MCF 10A (cell line): ENCODE data around the gene SUPT4H1. TPM values are rescaled to one million over a fixed set of nuclear protein-coding genes. Genes with fewer than 3 reads are reported as not detected.

Experiments
- BruUV-seq: library from RNA; stranded (reverse); fragments of 400-500 nt; replicated peaks from 2 replicates; lab custom pipeline; 2021; lab: Mats Ljungman, UMichigan
- CTCF ChIA-PET: fragments of 300-600 bp; sonication (Branson Sonifier 250); formaldehyde crosslinking; extraction: SDS; loops from one replicate; lab custom pipeline; 2021; ENCODE audit warnings: antibody characterized with exemption, inconsistent platforms; lab: Yijun Ruan, JAX
- POLR2A ChIA-PET: fragments of 300-600, 350-650 bp; sonication (Branson Sonifier 250); formaldehyde crosslinking; extraction: SDS; loops from one replicate; lab custom pipeline; 2020; ENCODE audit warnings: antibody characterized with exemption, inconsistent platforms; lab: Yijun Ruan, JAX
- DNase-seq: peaks from one replicate; pipeline ENCODE4 v3.0.0-alpha.2; 2018; ENCODE audit not compliant: unreplicated experiment
- H3K27ac Mint-ChIP-seq: one replicate; pipeline ENCODE4 v1.8.0; 2022; ENCODE audit warnings: mild to moderate bottlenecking, low read depth, mixed read lengths; ENCODE audit not compliant: unreplicated experiment
- H3K27me3 Mint-ChIP-seq: one replicate; pipeline ENCODE4 v1.8.0; 2022; ENCODE audit warnings: mixed read lengths; ENCODE audit not compliant: insufficient read depth, unreplicated experiment
- H3K36me3 Mint-ChIP-seq: one replicate; pipeline ENCODE4 v1.8.0; 2022; ENCODE audit warnings: mild to moderate bottlenecking, moderate library complexity, mixed read lengths; ENCODE audit not compliant: insufficient read depth, unreplicated experiment
- H3K4me1 Mint-ChIP-seq: one replicate; pipeline ENCODE4 v1.8.0; 2022; ENCODE audit warnings: mixed read lengths; ENCODE audit not compliant: insufficient read depth, unreplicated experiment
- H3K4me3 Mint-ChIP-seq: one replicate; pipeline ENCODE4 v1.8.0; 2022; ENCODE audit warnings: mild to moderate bottlenecking, moderate library complexity, mixed read lengths; ENCODE audit not compliant: unreplicated experiment
- H3K9me3 Mint-ChIP-seq: one replicate; pipeline ENCODE4 v1.8.0; 2022; ENCODE audit warnings: mixed read lengths; ENCODE audit not compliant: unreplicated experiment
- intact Hi-C: fragments of 100-400 bp; cut with micrococcal nuclease; formaldehyde crosslinking; loops from 2 replicates; pipeline ENCODE4 v1.14.1; 2022
- total RNA-seq: library from RNA; stranded (reverse); gene quantifications from 2 replicates; pipeline ENCODE4 v1.2.3, GENCODE V29; 2022
- TF ChIP-seq, protein P1 (sequence below): fragments of 200-600 bp; IDR thresholded peaks from one replicate; pipeline ENCODE4 v1.8.0; 2022; ENCODE audit warnings: antibody characterized with exemption, mild to moderate bottlenecking; ENCODE audit not compliant: unreplicated experiment

SUPT4H1 gene
- total RNA-seq, 1 experiment from 2014 or later = 63.4 TPM

DNA sequence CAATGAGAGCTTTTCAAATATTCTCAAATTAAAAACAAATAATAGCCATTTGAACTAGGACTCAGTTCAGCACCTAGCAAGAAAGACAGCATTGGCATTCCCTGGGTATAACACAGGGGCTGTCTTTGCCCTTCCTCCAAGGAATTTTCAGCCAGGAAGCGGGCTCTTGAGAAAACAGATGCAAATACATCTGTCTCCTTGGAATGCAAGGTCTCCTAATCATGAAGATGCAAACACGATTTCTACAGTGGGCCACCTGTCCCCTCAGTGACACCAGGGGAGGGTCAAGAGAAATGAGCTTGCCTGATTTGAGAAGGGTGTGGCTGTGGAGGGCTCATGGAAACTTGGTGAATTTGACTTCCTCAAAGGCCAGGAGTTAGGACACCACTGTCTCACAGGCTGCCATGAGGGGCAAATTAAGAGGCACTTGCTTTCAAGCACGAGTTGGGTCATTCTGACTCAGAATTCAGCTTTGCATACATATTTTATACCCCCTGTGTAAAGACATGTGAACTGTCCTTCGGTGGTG lies 24.5 kb upstream of the SUPT4H1 start:
- Mint-ChIP-seq H3K27ac (no peak overlapping the region), H3K36me3 (no peaks in the 10 kb centered on the region), H3K27me3 (no peaks in the 10 kb centered on the region), H3K9me3 (no peaks in the 10 kb centered on the region), H3K4me3 (no peak overlapping the region), H3K4me1 (no peaks in the 10 kb centered on the region)
- TF ChIP-seq, protein P1, sequence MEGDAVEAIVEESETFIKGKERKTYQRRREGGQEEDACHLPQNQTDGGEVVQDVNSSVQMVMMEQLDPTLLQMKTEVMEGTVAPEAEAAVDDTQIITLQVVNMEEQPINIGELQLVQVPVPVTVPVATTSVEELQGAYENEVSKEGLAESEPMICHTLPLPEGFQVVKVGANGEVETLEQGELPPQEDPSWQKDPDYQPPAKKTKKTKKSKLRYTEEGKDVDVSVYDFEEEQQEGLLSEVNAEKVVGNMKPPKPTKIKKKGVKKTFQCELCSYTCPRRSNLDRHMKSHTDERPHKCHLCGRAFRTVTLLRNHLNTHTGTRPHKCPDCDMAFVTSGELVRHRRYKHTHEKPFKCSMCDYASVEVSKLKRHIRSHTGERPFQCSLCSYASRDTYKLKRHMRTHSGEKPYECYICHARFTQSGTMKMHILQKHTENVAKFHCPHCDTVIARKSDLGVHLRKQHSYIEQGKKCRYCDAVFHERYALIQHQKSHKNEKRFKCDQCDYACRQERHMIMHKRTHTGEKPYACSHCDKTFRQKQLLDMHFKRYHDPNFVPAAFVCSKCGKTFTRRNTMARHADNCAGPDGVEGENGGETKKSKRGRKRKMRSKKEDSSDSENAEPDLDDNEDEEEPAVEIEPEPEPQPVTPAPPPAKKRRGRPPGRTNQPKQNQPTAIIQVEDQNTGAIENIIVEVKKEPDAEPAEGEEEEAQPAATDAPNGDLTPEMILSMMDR = no peak
- intact Hi-C loops = no loop called here
- POLR2A ChIA-PET = interaction anchor here (0.7 to 1.0 kb wide), 3 partner anchors 35 to 256 kb away, joined by 3 read pairs; no protein-coding TSS in a partner anchor
- CTCF ChIA-PET = interaction anchor here (0.7 kb wide), 1 partner anchor 262 kb away, joined by 4 read pairs; no protein-coding TSS in a partner anchor
- no peak for DNase-seq
- no TSS peak for BruUV-seq

DNA sequence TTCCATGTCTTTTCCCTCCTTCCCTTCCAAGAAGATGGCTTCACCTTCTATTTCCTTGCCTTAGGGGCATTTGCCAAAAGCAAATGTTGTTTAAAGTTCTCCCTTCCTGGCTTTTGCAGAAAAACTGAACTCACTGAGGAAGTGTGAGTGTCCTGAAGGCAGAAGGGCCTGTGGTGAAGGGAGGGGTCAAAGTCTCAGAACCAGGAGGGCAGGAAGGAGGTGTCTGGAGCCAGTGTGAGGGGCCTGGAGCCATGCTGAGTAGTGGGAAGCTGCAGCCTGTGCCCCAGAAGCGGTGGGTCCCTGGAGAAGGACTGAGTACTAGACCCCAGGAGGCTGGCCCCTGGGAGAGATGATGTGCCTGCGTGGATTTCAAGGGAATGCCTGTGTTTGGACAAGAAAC lies 23.8 kb upstream of the SUPT4H1 start:
- Mint-ChIP-seq H3K4me1 (no peaks in the 10 kb centered on the region), H3K36me3 (no peaks in the 10 kb centered on the region), H3K4me3 (no peak overlapping the region), H3K9me3 (no peaks in the 10 kb centered on the region), H3K27ac (no peak overlapping the region), H3K27me3 (no peaks in the 10 kb centered on the region)
- no peak for DNase-seq
- no TSS peak for BruUV-seq
- intact Hi-C loops = no loop called here
- ChIA-PET CTCF (no interaction called here), POLR2A (interaction anchor here (0.7 to 1.0 kb wide), 3 partner anchors 36 to 255 kb away, joined by 3 read pairs; no protein-coding TSS in a partner anchor)
- TF ChIP-seq, protein P1 = no peak

DNA sequence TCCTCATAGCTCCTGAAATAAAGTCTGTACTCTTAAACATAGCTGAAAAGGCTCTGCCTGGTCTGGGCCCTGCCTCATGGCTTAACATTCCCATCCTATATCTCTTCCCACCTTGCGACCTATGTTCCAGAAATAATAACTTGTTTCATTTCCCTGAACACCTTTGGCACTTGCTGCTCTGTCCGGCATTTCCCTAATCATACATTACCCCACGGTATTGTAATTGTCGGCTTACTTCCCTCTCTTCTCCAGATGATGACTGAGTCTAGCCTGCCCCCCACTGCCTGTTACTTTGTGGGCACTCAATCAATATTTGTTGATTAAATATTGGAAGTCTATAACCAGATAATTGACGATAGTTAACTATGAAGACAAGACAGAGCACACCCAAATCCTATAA lies 23.3 kb upstream of the SUPT4H1 start:
- CTCF ChIA-PET = interaction anchor here (0.6 to 1.3 kb wide), 2 partner anchors 22 to 659 kb away, joined by 4 to 6 read pairs; no protein-coding TSS in a partner anchor
- DNase-seq = no peak
- Mint-ChIP-seq H3K4me1 (no peaks in the 10 kb centered on the region), H3K36me3 (no peaks in the 10 kb centered on the region), H3K4me3 (no peak overlapping the region), H3K27me3 (no peaks in the 10 kb centered on the region), H3K27ac (no peak overlapping the region), H3K9me3 (no peaks in the 10 kb centered on the region)
- intact Hi-C loops = no loop called here
- BruUV-seq = no TSS peak
- POLR2A ChIA-PET = interaction anchor here (1.0 kb wide), 1 partner anchor 13 kb away, joined by 3 read pairs; no protein-coding TSS in a partner anchor
- TF ChIP-seq, protein P1 = no peak

DNA sequence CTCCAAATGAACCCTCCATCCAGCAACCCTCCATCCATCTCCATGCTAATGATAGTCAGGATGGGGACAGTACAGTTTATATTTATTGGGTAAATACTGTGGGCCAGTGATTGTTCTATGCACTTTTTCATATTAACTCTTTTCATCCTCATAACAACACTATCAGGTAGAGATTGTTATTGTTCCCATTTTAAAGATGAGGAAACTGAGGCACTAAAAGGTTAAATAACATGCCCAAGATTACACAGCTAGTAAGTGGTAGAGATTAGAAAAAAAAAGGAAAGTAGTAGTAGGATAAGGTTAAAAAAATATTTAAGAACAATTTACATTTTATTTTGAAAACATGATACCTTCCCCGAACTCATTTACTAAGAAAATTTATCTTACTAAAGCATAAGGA lies 21.9 kb upstream of the SUPT4H1 start:
- BruUV-seq = no TSS peak
- ChIA-PET CTCF (interaction anchor here (0.6 kb wide), 1 partner anchor 516 kb away, joined by 3 read pairs; no protein-coding TSS in a partner anchor), POLR2A (no interaction called here)
- Mint-ChIP-seq H3K4me1 (peaks cover 5% of the 10 kb centered on the region), H3K9me3 (no peaks in the 10 kb centered on the region), H3K27ac (no peak overlapping the region), H3K27me3 (no peaks in the 10 kb centered on the region), H3K4me3 (no peak overlapping the region), H3K36me3 (no peaks in the 10 kb centered on the region)
- no peak for DNase-seq
- TF ChIP-seq, protein P1 = no peak
- intact Hi-C loops = no loop called here
